CD1c-positive myeloid dendritic cell (primary cell): ENCODE results near the gene CASKIN2.

Experiments used
- DNase-seq: peaks from one replicate; pipeline ENCODE4 v3.0.0-alpha.2; 2016; ENCODE audit errors: extremely low spot score

CASKIN2 gene

DNA sequence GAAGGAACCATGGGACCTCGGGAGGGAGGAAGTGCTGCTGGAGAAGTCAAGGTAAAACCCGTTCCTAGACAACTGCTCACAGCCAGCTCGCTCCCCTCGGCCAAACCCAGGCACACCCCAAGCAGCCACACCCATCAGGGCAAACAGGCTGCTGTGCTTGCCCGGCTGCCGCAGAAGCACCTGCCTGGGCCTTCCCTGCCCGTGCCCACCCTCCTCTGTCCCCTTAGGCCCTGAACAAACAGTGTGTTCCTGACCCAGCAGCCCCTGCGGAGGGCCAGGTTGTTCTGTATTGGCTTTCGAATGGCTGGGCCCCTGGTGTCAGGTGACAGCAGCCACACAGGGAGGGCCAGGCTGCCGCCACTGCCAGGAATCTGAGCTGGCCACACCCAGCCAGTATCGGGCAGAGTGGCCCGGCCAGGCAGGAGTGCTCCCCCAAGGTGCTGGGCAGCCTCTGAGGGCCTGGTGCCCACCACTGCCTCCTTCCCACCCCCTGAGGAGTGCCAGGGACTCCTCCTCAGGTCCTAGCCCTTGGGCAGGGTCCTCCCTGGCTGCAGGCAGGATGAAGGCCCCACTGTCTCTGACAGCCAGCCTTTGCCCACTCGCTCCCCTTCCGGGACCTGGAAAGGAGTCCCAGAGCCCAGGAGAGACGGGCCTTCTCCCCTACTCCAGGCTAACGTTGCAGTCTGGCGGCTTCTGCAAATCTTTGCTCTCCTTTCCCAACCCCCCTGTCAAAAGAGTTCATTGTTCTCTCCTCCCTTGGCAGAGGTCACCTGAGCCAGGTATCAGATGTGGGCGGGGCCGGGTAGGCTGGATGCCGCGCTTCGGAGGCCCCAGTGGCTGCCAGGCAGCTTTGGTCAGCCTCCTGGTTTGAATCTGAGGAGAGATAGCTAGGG lies 34.2 kb upstream of the CASKIN2 start:
- DNase-seq, result no peak

DNA sequence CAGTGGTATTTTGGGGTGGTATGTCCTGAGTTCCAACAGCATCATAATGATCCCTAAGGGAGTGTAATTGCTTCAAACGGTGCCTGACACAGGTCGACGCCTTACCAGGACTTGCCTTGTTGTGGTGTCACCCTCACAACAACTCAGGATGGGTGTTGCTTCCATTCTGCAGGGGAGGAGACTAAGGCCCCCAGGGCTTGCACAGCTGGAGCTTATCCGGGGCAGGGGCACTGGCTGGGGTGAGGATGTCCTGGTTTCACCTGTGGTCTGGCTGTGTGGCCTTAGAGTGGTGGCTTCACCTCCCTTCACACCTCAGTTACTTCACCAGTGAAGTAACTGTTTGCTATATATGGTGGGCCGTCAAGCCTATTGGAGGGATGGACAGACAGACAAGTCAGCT lies 33.5 kb upstream of the CASKIN2 start:
- DNase-seq, result no peak

DNA sequence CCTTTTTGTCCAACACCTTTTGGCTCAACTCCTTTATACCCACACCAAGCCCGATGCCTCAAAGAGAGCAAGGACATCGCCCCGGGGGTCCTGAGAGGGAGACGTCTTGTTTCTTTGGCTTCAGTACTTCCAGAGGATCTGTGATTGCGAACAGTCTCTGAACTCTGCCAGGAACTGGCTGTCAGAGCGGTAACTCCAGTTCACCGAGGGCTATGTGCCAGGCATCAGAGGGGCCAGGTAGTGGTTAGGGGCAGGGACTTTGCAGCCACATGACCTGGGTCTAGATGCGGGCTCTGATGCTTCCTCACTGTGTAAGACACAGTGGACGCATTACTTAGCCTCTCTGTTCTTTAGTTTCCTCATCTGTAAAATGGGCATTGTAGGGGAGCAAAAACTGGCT lies 31.8 kb upstream of the CASKIN2 start:
- DNase-seq, result no peak

DNA sequence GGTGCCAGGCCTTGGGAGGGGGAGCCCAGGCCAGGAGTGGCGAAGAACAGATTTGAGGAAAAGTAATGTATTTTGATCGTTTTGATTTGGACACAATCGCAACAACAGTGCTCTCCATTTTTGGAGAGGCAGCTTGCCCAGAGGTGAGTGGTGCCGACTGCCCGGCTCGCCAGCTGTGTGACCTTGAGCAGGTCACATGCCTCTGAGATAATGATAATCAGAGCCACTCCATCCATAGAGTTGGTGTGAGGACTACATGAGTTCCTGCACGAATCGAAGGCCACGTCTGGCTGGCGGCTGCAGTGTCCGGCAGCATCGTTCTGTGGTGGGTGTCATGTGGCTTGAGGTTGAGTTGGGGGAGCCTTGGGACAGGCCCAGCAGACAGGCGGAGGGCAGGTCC lies 30.8 kb upstream of the CASKIN2 start:
- no peak for DNase-seq

DNA sequence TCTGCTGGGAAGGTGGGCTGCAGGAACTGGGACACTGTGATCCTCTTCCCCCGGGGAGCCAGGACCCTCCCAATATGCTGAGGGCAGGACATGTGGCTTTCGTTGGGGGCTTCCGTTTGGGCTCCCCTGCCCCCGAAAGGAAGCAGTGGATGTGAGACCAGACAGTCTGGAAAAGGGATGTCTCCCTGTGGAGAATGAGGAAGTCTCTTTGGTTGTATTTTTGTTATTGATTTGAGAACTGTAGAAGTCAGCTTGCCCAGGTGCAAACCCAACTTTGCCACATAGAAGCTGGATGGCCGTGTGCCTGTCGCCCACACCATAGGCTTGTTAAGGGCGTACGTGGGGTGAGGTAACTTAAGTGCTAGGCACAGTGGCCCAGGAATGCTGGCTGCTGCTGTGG lies 28.9 kb upstream of the CASKIN2 start:
- DNase-seq, result no peak

DNA sequence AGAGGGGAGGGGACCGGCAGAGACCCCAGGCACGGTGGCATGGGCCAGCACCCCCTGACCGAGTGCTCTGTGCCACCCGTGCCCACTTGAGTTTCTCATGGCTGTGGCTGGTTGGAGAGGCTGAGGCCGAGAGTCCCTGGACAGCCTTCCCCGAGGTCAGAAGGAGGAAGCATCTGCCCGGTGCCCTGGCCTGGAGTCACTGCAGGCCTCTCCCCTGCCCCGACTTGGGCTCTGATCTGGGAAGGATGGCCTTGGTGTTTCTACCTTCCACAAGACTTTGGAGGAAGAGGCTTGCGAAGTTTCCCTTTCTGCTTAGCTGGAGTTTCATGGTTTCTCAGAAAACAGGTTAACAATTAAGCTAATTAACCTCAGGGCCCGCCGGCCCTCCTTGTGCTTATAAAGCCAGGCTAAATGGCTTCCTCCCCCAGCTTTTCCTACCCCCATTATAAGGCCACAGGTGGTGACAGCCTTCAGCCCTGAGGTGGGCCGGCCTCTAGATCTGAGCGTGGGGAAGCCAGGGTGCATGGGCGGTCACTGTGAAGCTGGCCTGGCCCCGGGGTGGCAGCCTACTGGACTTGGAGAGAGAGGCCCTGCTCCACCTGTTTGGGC lies 27.5 kb upstream of the CASKIN2 start:
- no peak for DNase-seq

DNA sequence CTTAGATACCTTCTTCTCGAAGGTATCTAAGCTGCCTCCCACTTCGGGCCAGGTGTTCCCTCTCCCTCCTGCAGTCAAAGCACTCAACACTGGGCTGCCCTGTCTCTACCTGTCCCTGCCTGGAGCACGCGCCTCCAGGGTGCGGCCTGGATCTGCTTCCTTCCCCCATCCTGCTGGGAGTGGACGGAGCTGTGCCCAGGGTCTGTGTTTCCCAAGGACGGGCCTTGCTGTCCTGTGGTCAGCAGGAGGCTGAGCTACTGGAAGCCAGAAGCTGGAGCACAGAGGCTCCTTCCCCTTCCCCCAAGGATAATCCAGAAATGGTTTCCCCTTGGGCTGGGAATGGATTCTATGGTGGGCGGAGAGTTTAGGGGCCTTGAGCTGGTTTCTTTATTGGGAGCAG lies 26.9 kb upstream of the CASKIN2 start:
- no peak for DNase-seq

DNA sequence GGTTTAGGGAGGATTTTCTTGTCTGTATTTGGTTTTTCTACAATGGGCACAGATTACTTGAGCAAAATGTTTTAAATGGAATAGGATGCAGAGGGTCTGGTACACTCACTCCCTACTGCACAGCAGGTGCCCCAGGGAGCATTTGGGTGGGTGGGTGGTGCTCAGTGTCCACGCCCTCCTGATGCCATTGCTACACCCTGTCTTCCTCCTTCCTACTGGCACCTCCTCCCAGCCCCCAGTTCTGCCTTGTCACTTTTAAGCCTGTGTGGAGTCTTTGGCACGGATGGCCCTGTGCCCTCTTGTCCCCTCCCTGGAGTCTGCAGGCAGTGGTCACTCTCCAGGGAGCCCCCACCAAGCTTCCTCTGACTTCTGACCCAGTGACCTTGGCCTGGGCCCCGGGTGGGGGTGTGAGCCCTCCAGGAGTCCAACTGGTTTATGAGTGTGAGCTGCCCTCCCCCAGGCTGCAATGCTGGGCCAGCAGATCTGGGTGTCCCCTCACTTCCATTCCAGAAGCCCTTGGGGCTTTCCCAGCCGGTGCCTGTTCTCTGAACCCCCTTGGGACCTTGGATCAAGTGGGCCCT lies 25.7 kb upstream of the CASKIN2 start:
- no peak for DNase-seq

DNA sequence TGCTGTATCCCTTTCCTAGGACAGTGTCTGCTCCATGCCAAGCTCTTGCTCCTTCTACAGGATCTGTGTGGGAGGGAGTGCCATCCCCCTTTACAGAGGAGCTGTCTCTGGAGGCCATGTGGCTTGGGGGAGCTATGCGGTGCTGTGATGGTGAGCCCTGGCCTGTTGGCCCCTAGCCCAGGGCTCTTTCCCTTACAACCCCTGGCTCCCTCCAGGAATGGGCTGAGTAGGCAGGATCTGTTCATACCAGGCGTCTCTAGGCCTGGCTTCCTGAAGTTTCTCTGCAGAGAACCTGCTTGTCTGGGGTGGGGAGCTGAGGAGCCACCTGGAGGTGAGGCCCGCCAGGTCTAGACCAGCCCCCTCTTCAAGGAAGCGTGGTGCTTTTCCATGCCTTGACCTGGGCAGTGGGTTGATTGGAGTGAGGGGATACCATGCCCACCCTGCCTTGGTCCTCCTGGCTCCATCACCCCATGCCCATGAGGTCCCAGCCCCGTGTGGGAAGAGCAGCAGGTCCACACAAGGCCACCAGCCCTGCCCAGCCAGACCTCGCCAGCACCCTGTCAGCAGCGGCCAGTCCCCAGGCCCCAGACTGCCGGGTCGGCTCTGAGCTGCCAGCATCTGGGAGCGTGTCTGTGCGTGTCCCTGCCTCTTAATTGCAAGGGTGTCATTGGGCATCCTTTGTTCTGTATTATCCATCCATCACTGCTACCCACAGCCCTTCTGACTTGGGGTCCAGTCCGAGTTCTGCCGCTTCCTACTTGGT lies 24.8 kb upstream of the CASKIN2 start:
- DNase-seq, result no peak

DNA sequence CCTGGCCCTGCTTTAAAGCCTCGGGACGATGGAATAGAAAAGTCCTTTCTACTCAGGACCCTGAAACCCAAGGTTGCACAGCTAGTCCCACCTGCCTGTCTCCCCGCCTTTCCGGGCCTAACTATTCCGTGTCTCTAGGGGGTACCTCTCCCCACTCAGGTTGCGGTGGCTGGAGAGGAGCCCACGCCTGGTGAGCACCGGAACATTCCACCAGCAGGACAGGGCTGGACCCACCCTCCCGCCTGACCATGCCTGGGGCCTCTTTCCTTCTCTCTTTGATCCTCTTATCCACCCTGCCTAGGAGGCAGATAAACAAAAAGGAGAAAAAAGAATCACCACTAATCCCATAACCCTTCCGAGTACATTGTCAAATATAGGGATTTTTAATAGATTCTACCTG lies 21.0 kb upstream of the CASKIN2 start:
- DNase-seq, result no peak

DNA sequence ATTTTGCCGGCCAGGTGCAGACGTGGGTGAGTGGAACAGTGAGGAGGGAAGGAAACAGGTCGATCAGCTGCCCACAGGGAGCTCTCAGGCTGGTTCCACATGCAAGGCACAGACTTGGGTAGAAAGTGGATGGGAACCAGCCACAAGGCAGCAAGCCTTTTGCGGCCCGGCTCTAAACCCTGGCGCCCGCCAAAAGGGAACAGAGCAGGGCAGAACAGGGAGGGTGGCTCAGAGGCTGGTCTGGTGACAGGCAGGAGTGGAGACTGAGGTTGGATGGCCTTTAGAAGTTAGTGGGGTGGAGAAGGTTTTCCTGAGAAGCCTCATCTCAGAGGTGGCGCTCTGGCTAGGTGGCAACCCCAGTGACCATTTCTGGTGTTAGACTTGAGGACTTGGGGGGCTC lies 20.5 kb upstream of the CASKIN2 start:
- no peak for DNase-seq

DNA sequence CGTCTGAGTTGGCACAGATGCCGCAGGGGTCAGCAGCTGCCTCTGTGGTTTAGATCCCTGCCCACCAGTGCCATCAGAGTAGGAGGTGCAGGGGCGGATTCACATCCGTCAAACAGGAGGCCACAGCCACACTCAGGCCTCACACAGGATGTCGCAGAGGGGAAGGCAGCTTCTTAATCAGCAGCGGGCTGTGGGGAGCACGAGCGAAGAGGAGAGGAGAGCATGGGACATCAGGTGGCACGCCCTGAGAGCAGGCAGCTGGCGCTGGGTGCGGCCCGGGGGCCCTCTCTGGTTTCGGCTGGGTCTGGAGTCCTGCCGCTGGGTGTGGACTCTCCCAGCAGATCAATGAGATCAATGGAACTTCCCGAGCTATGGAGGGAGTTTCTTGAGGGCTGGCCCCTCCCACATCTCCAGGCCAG lies 19.8 kb upstream of the CASKIN2 start:
- peak; percentile 42 for DNase-seq

DNA sequence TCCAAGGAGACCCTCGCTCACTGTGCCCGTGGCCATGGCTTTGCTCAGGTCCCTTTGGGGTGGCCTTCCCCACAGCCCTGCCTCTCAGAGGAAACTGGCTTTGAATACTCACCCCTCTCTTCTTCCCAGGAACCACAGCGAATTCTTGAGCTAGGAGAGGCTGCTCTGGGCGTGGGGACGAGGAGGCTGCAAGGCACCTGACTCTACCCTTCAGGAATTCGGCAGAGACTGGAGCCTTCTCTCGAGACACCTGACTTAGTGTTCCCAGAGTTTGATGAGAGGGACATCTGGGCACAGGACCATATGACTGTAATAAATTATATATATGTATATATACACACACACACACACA lies 16.4 kb upstream of the CASKIN2 start:
- DNase-seq, result no peak

DNA sequence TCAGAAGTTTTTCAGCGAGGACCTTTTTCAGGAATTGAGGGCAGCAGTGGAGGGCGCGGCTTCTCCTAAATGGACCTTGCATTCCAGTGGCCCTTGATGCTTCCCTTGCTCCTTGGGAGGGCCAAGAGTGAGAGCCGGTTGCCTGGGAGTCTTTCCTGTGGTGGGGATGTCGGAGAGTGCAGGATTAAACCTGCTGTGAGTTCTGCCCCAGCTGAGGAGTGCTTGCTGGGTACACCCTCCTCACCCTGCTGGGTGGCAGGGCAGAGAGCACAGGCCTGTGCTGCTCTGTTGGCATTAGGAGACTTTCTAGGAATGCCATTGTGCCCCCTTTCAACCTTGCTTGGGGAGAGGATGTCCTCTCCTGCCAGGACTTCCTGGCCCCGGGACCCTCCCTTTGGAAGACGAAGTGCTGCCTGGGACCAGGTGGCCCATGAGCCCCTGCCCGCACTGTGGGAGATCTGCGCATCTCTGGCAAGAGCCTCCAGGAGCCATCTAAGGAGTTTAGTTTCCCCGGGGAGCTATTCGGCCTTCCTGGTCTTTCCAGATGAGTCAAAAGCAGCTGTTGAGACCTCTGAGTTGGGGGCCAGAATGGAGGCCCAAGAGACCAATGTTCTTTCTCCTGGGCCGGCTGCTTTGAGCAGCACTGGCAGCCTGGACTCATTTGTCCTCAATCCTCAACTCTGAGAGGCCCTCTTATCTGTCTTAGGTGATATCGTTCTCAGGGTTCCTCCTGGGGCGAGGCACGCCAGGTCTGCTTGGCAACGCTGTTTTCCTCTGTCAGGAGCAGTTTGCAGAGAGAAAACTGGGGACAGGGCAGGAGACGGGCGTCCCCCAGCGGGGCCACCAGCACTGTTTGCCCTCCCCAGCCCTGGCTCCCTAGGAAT lies 15.7 kb upstream of the CASKIN2 start:
- DNase-seq, result no peak

DNA sequence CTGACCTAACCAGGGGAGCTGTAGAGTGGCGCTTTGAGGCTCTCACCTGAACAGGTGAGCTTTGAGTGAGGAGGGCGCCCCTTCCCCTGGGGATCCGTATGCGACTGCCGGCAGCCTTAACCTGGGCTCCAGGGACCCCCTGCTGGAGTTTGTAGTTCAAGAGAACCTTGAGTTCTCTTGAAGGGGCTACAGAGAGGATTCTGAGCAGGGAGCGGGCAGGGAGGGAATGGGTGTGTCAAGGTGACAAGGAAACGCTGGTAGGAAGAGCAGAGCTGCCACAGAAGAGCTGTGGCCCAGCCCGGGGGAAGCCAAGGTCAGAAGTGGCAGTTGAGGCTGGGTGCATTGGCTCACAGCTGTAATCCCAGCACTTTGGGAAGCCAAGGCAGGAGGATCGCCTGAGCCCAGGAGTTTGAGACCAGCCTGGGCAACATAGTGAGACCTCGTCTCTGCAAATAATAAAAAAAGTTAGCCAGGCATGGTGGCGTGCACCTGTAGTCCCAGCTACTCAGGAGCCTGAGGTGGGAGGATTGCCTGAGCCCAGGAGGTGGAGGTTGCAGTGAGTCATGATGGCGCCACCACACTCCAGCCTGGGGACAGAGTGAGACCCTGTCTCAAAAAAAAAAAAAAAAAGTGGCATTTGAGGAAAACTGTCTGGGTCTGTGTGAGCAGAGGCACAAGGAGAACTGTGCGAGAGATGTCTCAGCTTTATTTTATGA lies 11.4 kb upstream of the CASKIN2 start:
- no peak for DNase-seq

DNA sequence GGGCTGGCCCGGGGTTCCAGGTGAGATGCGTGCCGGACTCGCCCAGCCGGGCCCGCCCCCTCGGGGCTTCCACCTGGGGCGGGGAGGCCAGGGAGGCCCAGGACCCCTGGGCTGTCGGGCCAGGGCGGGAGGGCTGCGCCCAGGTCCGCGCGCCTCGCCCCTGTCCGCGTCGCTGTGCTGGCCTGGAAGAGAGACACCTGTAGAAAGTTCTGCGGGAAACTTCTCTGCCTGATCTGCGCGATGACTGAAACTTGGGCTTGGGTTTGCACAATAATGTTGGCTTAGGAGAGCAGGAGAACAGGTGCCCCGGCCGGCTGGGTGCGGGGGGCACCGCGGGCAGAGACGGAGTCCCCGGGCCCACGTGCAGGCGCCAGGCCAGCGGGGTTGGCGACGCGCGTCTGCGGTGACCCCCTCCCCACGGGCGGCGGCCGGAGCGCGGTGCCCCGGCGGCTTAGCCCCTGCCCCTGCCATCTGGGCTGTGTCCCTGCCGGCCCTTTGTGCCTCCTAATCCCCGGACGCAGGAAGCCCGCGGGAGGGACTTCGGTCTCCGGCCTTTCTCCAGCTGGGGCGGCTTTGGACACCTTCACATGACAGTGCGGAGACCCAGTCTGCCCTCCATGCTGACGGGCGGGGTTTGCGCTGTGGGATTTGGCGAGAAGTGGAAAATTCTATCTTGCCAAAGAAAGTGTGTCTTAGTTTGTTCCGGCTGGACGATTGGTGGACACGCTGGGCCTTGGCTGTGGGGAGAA lies 10.6 kb upstream of the CASKIN2 start:
- DNase-seq, result peak; percentile 10

DNA sequence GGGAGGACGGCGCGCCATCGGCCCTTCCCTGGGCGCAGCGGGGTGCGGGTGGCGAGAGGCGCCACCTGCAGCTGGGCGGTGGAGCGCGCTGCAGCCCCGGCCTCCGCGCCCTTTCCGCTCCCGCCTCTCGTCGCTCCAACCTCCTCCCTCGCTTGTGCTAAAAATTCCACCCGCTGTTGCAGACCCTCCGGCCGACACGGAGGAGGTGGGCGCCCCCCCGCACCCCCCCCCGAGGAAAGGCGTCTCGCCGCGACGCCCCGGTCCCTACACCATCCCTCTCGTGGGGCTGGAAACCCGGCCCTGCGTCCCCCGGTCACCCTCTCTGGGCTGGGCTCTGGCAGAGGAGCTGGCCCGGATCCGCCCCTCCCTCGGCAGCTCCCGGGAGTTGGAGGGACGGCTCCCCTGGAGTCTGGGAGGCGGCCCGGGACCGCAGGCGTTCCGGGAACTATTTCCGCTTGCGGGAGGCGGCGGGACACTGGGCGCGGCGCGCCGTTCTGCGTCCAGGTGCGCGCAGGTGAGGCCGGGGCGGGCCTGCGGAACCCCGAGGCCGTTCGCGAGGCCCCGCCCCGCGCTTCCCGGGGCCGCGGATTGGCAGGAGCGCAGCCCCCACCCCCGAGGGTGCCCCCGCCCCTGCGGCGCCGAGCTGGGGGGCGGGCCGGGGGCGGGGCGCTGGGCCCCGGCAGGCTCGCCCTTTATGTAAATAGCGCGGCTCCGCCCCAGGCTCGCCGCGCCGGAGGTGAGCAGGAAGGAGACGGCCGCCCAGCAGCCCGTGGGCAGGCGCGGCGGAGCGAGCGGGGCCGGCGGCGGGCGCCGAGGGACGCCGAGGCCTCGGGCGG lies 9.9 kb upstream of the CASKIN2 start, which contains the start of gene LLGL2:
LLGL2 (plus strand) TSS at position 728 of the 836 bp plus-strand sequence. CDS start 17,730 bp downstream, outside the sequence.
- peak; percentile 93 for DNase-seq

DNA sequence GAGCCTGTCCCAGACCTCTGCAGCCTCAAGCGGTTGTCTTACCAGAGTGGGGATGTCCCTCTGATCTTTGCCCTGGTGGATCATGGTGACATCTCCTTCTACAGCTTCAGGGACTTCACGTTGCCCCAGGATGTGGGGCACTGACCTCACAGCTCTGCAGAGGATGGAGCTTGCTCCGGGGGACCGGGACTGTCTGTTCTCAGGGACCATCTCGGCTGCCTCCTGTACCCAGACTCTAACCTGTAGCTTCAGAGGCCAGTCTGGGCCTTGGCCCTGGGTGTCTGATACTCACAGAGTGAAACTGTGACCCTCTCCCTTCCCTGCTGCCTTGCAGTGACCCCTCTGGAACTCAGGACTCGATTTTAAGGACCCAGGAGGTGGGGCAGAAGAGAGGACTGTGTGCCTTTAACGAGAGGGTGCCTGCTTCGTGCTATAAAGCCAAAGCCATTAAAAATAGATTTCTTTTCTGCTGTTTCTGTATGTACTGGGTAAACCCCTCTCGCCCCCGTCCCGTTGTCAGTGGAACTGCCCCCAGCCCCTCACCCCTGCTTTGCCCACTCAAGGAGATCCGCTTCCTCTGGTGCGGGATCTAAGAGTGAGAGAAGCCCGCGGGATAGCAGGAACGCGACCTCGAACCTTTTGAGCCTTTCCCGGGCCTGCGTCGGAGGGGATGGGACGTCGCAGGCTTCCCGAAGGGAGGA lies 9.1 kb upstream of the CASKIN2 start:
- DNase-seq, result no peak
